H9 (cell line): ENCODE results near the gene CPT1C. TPM values are rescaled to one million over a fixed set of nuclear protein-coding genes. Genes with fewer than 3 reads are reported as not detected.
A peak's percentile ranks its signal among the peaks of the same experiment; 100 is the strongest.

Experiments used
- DNase-seq: peaks from one replicate; pipeline ENCODE4 v3.0.0-alpha.2; 2017
- H2AFZ ChIP-seq: one replicate; pipeline ENCODE4 v1.6.1; 2013; ENCODE audit warnings: mild to moderate bottlenecking, low read length, control low read depth, moderate library complexity
- H2AK5ac ChIP-seq: 2 replicates; pipeline ENCODE4 v1.6.1; 2013; ENCODE audit warnings: low read length, control low read depth, mixed read lengths; ENCODE audit not compliant: insufficient read length
- H2BK120ac ChIP-seq: one replicate; pipeline ENCODE4 v1.6.1; 2013; ENCODE audit warnings: low read depth, mild to moderate bottlenecking, low read length, control low read depth, inconsistent platforms; ENCODE audit not compliant: poor library complexity, severe bottlenecking
- H2BK12ac ChIP-seq: 2 replicates; pipeline ENCODE4 v1.6.1; 2013; ENCODE audit warnings: low read length, control low read depth, mixed read lengths, low read depth; ENCODE audit not compliant: insufficient read length
- H2BK15ac ChIP-seq: 2 replicates; pipeline ENCODE4 v1.6.1; 2013; ENCODE audit warnings: low read depth, low read length, control low read depth
- H2BK20ac ChIP-seq: one replicate; pipeline ENCODE4 v1.6.1; 2013; ENCODE audit warnings: low read depth, mild to moderate bottlenecking, low read length, control low read depth, inconsistent platforms; ENCODE audit not compliant: poor library complexity, severe bottlenecking
- H2BK5ac ChIP-seq: 2 replicates; pipeline ENCODE4 v1.6.1; 2013; ENCODE audit warnings: low read length, control low read depth, mixed read lengths; ENCODE audit not compliant: insufficient read length
- H3K14ac ChIP-seq: 2 replicates; pipeline ENCODE4 v1.6.1; 2013; ENCODE audit warnings: low read length, control low read depth; ENCODE audit not compliant: insufficient read depth
- H3K18ac ChIP-seq: 2 replicates; pipeline ENCODE4 v1.6.1; 2013; ENCODE audit warnings: low read depth, mild to moderate bottlenecking, mixed read lengths, low read length, control low read depth; ENCODE audit not compliant: insufficient read length
- H3K23ac ChIP-seq: 2 replicates; pipeline ENCODE4 v1.6.1; 2013; ENCODE audit warnings: low read length, control low read depth, mixed read lengths, low read depth; ENCODE audit not compliant: insufficient read length
- H3K23me2 ChIP-seq: 2 replicates; pipeline ENCODE4 v1.6.1; 2013; ENCODE audit warnings: low read depth, mild to moderate bottlenecking, mixed read lengths, low read length, control low read depth; ENCODE audit not compliant: insufficient read length, poor library complexity, severe bottlenecking
- H3K27ac ChIP-seq: 2 replicates; pipeline ENCODE4 v1.5.1; 2013; ENCODE audit warnings: low read length, control low read depth, mixed read lengths, low read depth; ENCODE audit not compliant: insufficient read length
- H3K27me3 ChIP-seq: 2 replicates; pipeline ENCODE4 v1.6.1; 2013; ENCODE audit warnings: low read length, control low read depth, inconsistent platforms; ENCODE audit not compliant: insufficient read depth
- H3K4ac ChIP-seq: 2 replicates; pipeline ENCODE4 v1.6.1; 2013; ENCODE audit warnings: low read depth, mild to moderate bottlenecking, control low read depth, inconsistent platforms, low read length, moderate library complexity
- H3K4me1 ChIP-seq: 2 replicates; pipeline ENCODE4 v1.6.1; 2013; ENCODE audit warnings: low read length, control low read depth, inconsistent platforms; ENCODE audit not compliant: insufficient read depth
- H3K4me2 ChIP-seq: 2 replicates; pipeline ENCODE4 v1.6.1; 2013; ENCODE audit warnings: low read length, control low read depth, mixed read lengths; ENCODE audit not compliant: insufficient read length, insufficient read depth
- H3K56ac ChIP-seq: 2 replicates; pipeline ENCODE4 v1.6.1; 2013; ENCODE audit warnings: low read depth, mild to moderate bottlenecking, mixed read lengths, low read length, control low read depth; ENCODE audit not compliant: insufficient read length
- H3K79me1 ChIP-seq: 2 replicates; pipeline ENCODE4 v1.6.1; 2013; ENCODE audit warnings: low read depth, mild to moderate bottlenecking, moderate library complexity, low read length, control low read depth, inconsistent platforms; ENCODE audit not compliant: insufficient read depth, poor library complexity, severe bottlenecking
- H3K79me2 ChIP-seq: 2 replicates; pipeline ENCODE4 v1.6.1; 2013; ENCODE audit warnings: low read length, control low read depth, inconsistent platforms; ENCODE audit not compliant: insufficient read depth
- H3K9ac ChIP-seq: 2 replicates; pipeline ENCODE4 v1.6.1; 2013; ENCODE audit warnings: low read length, control low read depth, mixed read lengths; ENCODE audit not compliant: insufficient read length; ENCODE audit errors: extremely low read depth
- H3K9me3 ChIP-seq: one replicate; pipeline ENCODE4 v1.6.1; 2013; ENCODE audit warnings: low read depth, low read length, inconsistent platforms; ENCODE audit not compliant: control insufficient read depth
- H3T11ph ChIP-seq: one replicate; pipeline ENCODE4 v1.6.1; 2013; ENCODE audit warnings: mild to moderate bottlenecking, low read length, control low read depth, inconsistent platforms
- H4K20me1 ChIP-seq: one replicate; pipeline ENCODE4 v1.6.1; 2013; ENCODE audit not compliant: control insufficient read depth, insufficient read length, insufficient read depth
- H4K5ac ChIP-seq: 2 replicates; pipeline ENCODE4 v1.6.1; 2013; ENCODE audit warnings: low read depth, mild to moderate bottlenecking, mixed read lengths, low read length, control low read depth; ENCODE audit not compliant: insufficient read length
- H4K8ac ChIP-seq: replicated peaks from 2 replicates; pipeline ENCODE4 v1.6.1; 2013; ENCODE audit warnings: low read length, control low read depth, mixed read lengths, low read depth; ENCODE audit not compliant: insufficient read length
- H4K91ac ChIP-seq: 2 replicates; pipeline ENCODE4 v1.6.1; 2013; ENCODE audit warnings: low read depth, mild to moderate bottlenecking, moderate library complexity, mixed read lengths, low read length, control low read depth; ENCODE audit not compliant: insufficient read length
- H3K27ac Mint-ChIP-seq, 3 experiments: 2 replicates in 2 of 3; 3 replicates in 1 of 3; pipeline ENCODE4 v1.8.0; 2020 to 2021; ENCODE audit warnings: mixed read lengths in 3 of 3, mild to moderate bottlenecking in 1 of 3, moderate library complexity in 1 of 3
- H3K27me3 Mint-ChIP-seq: 2 replicates; pipeline ENCODE4 v1.8.0; 2021; ENCODE audit warnings: low read depth, mild to moderate bottlenecking, moderate library complexity, mixed read lengths
- H3K36me3 Mint-ChIP-seq, 3 experiments: 2 replicates in 2 of 3; 3 replicates in 1 of 3; pipeline ENCODE4 v1.8.0; 2020 to 2021; ENCODE audit warnings: low read depth in 3 of 3, mixed read lengths in 3 of 3; ENCODE audit not compliant: insufficient read depth in 1 of 3
- H3K4me1 Mint-ChIP-seq, 2 experiments: 2 replicates each; pipeline ENCODE4 v1.8.0; 2020; ENCODE audit warnings: mixed read lengths in 2 of 2
- H3K4me3 Mint-ChIP-seq, 2 experiments: 2 replicates in 1 of 2; 3 replicates in 1 of 2; pipeline ENCODE4 v1.8.0; 2020 to 2021; ENCODE audit warnings: mild to moderate bottlenecking in 2 of 2, mixed read lengths in 2 of 2, moderate library complexity in 1 of 2
- H3K9me3 Mint-ChIP-seq, 2 experiments: 2 replicates in 1 of 2; 3 replicates in 1 of 2; pipeline ENCODE4 v1.8.0; 2020; ENCODE audit warnings: mild to moderate bottlenecking in 2 of 2, mixed read lengths in 2 of 2, moderate library complexity in 1 of 2
- WGBS: extraction: QIAGEN DNeasy Blood & Tissue Kit; methylation state at CpG from one replicate; pipeline ENCODE4 v1.1.7; 2013; ENCODE audit warnings: missing lambda C conversion rate, low lambda C conversion rate, mixed read lengths; ENCODE audit not compliant: insufficient read length; ENCODE audit errors: extremely low coverage; 5-methylcytosine and 5-hydroxymethylcytosine counted together
- total RNA-seq: library from RNA; stranded (reverse); gene quantifications from 2 replicates; pipeline ENCODE4 v1.2.1, GENCODE V29; 2021
- TF ChIP-seq, protein P1 (sequence below): fragments of 200-600 bp; sonication (generic); conservative IDR thresholded peaks from 3 replicates; pipeline ENCODE4 v1.8.0; 2021; ENCODE audit warnings: antibody characterized with exemption, mild to moderate bottlenecking

CPT1C gene
- total RNA-seq, 1 experiment from 2014 or later = 74.6 TPM

DNA sequence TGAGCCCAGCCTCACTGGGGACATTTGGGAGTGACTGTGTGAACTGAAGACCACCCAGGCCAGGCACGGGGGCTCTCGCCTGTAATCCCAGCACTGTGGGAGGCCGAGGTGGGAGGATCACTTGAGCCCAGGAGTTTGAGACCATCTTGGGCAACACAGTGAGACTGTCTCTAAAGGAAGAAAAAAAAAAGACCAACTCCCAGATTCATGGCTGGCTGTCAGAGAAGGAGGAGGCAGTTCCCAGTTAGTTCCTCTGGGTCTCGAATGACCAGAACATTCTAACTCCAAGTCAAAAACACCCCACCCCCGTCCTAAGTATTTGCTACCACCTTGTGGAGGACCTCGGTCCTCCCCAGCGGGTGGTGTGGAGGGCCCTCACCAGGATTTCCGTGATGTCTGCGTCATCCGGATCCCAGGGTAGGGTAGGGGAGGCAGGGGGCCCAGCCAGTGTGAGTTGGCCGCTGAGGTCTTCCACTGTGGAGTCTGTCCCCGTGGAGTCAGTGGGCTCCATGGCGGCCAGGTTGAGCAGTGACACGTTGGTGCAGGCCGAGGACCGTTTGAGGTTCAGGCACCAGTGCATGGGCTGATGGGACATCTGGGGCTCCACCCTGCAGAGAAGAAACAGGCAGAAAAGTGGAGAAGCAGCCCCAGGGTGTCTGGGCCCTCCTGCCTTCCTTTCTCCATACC, 70.9 kb downstream of the CPT1C start:
- Histone ChIP-seq H3K18ac (no peak overlapping the region), H3K23ac (no peak overlapping the region), H3K27me3 (no peaks in the 10 kb centered on the region), H3K9ac (no peak overlapping the region), H2AK5ac (no peak overlapping the region), H3K14ac (no peak overlapping the region), H2BK120ac (no peak overlapping the region), H3K56ac (no peak overlapping the region), H2AFZ (no peak overlapping the region), H3K23me2 (peaks cover 5% of the 10 kb centered on the region), H4K20me1 (no peaks in the 10 kb centered on the region), H2BK5ac (no peak overlapping the region), H3K27ac (no peak overlapping the region), H3T11ph (no peak overlapping the region), H3K79me2 (no peaks in the 10 kb centered on the region), H3K79me1 (no peaks in the 10 kb centered on the region), H3K4me1 (no peaks in the 10 kb centered on the region), H4K91ac (no peak overlapping the region), H2BK15ac (no peak overlapping the region), H4K8ac (no peak overlapping the region), H3K4me2 (no peak overlapping the region), H4K5ac (no peak overlapping the region), H3K9me3 (no peaks in the 10 kb centered on the region), H2BK20ac (no peak overlapping the region), H3K4ac (no peak overlapping the region), H2BK12ac (peak overlapping the region; percentile 66)
- Mint-ChIP-seq H3K36me3 (no peaks in the 10 kb centered on the region; a peak in 2 of 7 replicates), H3K4me1 (peaks cover 21 to 32% of the 10 kb centered on the region in 2 experiments), H3K27me3 (peaks cover 13% of the 10 kb centered on the region), H3K9me3 (no peaks in the 10 kb centered on the region), H3K4me3 (no peak overlapping the region), H3K27ac (0 out of 7 replicates have a peak overlapping the region, but pooled peaks of 1 of the 3 experiments have one; percentile 45)
- TF ChIP-seq, protein P1, sequence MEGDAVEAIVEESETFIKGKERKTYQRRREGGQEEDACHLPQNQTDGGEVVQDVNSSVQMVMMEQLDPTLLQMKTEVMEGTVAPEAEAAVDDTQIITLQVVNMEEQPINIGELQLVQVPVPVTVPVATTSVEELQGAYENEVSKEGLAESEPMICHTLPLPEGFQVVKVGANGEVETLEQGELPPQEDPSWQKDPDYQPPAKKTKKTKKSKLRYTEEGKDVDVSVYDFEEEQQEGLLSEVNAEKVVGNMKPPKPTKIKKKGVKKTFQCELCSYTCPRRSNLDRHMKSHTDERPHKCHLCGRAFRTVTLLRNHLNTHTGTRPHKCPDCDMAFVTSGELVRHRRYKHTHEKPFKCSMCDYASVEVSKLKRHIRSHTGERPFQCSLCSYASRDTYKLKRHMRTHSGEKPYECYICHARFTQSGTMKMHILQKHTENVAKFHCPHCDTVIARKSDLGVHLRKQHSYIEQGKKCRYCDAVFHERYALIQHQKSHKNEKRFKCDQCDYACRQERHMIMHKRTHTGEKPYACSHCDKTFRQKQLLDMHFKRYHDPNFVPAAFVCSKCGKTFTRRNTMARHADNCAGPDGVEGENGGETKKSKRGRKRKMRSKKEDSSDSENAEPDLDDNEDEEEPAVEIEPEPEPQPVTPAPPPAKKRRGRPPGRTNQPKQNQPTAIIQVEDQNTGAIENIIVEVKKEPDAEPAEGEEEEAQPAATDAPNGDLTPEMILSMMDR = peak; percentile 37; the same call in 2 of the 3 replicates
- WGBS = no CpG with 5 or more reads among the region's 16 CpGs
- peak; percentile 57 for DNase-seq
